GM18517 (cell line): Measurements from ENCODE around the gene CEMP1.
A peak's percentile ranks its signal among the peaks of the same experiment; 100 is the strongest.

Experiments used
- ATAC-seq: cut with Tn5 transposase; IDR thresholded peaks from one replicate; pipeline ENCODE4 v1.9.1; 2021; ENCODE audit warnings: mild to moderate bottlenecking, moderate library complexity; ENCODE audit not compliant: unreplicated experiment

Gene CEMP1

GRCh38 chr16:2487903-2488531 lies 43.2 kb downstream of the CEMP1 start:
- no peak for ATAC-seq

- no peak for ATAC-seq
These were observed 43.7 kb downstream of the CEMP1 start for GRCh38 chr16:2487517-2487842.

- peak; percentile 63 for ATAC-seq
These were observed 44.3 kb downstream of the CEMP1 start for GRCh38 chr16:2486645-2487516.

- no peak for ATAC-seq
These were observed 45.2 kb downstream of the CEMP1 start for GRCh38 chr16:2485811-2486507.

GRCh38 chr16:2484898-2485508 lies 46.2 kb downstream of the CEMP1 start:
- ATAC-seq, result no peak

GRCh38 chr16:2483939-2484897 lies 47.0 kb downstream of the CEMP1 start:
- no peak for ATAC-seq

- ATAC-seq, result no peak
These were observed 48.3 kb downstream of the CEMP1 start for GRCh38 chr16:2482708-2483534.

GRCh38 chr16:2482249-2482648 lies 49.0 kb downstream of the CEMP1 start:
- no peak for ATAC-seq

GRCh38 chr16:2481676-2482075 lies 49.5 kb downstream of the CEMP1 start:
- ATAC-seq, result no peak

- ATAC-seq, result no peak
These were observed 50.3 kb downstream of the CEMP1 start for GRCh38 chr16:2480948-2481347.
